HG03108 (cell line): ENCODE results near the gene CCDC121.
"Not testable (repeated sequence)": the region's sequence is repeated elsewhere in the genome, so short reads cannot be mapped to it uniquely, and the experiment has no call there.

Source experiments
- ATAC-seq: cut with Tn5 transposase; IDR thresholded peaks from one replicate; pipeline ENCODE4 v1.9.1; 2021; ENCODE audit warnings: moderate library complexity; ENCODE audit not compliant: unreplicated experiment

Gene CCDC121

DNA sequence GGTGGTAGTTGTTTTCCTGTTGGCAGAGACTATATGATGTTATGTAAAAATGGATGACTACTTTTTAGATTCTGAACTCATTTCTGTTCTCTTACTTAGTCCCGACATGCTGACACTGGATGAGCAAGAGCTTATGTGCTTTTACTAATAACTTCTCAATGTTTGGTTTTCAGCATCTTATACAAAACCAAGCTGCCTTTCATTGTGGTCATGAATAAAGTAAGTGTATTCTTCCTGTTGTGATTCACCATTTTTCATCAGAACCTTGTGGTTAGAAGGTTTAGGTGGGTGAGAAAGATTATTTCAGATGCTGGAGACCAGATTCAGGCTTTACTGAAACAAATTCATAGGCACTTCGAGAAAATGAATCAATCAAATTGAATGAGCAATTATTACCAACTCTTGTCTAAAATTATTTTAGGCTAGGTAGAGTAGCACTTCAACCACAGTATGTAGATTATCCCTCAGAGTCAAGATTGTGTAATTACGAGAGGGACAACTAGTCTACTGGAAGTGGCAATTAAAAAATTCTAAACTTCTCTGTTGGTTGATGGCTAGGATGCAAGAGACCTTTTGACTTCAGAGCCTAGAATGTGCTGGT, 9.3 kb upstream of the CCDC121 start:
- no peak for ATAC-seq

DNA sequence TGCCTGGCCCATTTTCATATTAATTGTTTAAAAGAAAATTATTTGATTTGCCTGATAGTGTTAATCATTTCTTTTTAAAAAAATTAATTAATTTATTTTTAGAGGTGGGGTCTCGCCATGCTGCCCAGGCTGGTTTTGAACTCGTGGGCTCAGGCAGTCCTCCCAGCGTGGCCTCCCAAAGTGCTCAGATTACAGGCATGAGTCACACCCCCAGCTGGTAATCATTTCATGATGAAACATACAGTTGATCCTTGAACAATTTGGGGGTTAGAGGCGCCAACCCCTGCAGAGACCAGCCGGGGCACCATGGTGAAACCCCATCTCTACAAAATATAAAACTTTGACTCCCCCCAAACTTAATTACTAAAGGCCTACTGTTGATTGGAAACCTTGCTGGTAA, 8.0 kb upstream of the CCDC121 start:
- ATAC-seq = no peak

DNA sequence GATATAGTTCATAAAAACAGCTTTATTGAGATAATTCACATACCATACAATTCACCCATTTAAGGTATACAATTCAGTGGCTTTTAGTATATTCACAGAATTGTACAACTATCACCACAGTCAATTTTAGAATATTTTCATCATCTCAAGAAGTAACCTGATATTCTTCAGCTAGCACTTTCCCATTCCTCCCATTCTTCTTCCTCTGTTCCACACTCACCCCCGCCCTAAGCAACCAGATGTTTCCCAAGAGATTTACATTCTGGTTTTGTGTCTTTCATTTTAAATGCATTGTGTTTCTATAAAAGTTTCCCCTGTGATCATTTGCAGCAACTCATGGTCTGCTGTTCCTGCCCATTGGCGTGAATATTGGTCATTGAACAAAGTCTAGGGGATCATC, 5.5 kb upstream of the CCDC121 start:
- ATAC-seq = no peak

DNA sequence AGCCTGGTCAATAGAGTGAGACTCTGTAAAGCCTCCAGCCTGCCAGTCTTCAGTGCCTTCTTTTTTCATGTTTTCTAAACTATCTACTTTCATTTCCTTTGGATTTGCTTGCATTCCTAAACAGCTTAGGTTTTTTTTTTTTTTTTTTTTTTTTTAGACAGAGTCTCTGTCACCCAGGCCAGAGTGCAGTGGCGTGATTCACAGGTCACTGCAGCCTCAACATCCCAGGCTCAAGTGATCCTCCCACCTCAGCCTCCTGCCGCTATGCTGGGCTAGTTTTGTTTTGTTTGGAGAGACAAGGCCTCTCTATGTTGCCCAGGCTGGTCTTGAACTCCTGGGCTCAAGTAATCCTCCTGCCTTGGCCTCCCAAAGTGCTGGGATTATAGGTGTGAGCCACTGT, 1.4 kb upstream of the CCDC121 start:
- not testable (repeated sequence) for ATAC-seq

DNA sequence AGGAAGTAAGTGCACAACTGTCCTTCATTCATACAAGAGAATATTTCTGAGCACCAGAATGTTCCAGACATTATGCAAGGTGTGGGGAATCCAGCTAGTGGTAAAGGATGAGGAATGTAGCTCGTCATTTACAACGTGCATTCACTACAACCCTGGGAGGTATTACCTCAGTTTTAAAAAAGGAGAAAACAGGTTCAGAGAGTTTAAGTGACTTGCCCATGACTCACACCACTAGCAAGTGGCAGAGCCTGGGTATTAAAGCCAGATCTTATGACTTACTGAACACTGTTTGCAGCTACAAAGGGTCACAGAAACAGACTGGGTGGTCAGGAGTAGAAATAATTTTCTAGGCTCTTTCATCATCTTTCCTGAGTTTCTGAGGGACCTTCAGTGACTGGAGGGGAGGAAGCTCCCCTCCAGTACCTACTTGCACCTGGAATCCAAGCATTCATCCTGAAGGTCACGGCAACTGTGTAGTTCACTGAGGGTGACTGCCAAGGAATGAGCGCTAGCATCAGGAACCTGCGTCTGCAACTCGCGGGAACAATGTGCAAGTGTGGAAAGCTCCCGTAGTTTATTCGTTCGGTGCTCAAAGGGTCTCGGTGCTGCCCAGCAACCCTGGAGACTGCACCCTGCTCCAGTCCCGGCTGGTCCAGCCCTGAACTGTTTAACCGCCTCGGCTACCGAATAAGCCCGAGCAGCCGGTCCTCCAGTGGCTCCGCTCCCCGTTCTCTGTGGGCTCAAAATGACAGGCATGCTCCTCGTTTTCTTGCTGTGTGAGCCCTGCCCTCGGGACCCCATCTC, 647 bp downstream of the CCDC121 start:
- no peak for ATAC-seq

DNA sequence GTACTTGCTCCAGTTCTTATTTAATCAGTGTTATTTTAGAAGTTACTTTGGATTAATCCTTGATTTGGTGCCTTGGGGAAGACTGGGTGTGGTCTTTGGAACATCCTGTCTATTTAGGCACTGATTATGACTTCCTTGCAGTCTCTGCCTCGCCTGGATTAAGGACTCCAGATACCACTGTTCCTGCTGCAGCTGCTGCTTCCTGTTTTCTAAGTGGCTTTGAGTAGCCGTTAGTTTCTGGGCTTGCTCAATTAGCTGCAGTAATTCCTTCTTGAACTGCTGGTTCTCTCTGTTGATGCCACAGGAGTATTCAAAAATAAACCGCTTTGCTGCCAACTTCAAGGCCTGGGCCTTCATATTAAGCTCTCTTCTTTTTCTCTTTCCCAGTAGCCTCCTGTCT, 1.9 kb downstream of the CCDC121 start:
- ATAC-seq = not testable (repeated sequence)

DNA sequence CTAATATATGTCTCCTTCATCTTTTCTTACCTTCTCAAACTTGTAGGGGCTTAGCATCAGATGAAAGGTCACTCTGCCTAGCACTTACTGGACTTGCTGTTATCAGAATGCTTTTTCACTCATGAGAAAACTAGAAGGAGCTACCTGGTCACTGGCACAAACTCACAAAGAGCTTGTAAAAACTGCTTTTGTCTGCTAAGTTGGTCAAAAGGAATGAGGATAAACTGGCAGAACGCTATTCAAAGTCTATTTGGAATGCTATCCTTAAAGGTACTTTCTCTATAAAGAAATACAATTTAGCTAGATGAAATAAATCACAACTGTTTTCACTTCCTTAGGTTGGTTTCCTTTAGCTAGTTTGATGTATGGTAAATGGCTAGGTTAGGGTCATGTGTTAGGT, 2.5 kb downstream of the CCDC121 start:
- ATAC-seq = not testable (repeated sequence)

DNA sequence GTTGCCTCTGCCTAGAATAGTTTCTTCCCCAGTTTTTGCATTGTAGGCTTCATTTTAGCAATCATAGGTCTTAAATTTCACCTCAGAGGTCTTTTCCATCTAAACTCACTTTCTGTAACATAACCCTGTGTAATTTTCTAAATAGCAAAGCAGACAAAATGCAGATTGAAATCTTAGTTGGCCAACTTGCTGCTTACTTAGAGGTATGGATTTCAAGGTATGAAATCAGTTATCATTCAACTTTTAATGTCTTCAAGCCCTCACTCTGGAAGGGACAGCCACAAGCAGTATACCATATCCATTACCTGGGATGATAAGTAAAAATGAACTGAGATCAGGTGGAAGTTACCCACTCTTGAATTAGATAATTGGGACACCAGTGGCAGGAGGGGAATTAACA, 3.9 kb downstream of the CCDC121 start:
- no peak for ATAC-seq

DNA sequence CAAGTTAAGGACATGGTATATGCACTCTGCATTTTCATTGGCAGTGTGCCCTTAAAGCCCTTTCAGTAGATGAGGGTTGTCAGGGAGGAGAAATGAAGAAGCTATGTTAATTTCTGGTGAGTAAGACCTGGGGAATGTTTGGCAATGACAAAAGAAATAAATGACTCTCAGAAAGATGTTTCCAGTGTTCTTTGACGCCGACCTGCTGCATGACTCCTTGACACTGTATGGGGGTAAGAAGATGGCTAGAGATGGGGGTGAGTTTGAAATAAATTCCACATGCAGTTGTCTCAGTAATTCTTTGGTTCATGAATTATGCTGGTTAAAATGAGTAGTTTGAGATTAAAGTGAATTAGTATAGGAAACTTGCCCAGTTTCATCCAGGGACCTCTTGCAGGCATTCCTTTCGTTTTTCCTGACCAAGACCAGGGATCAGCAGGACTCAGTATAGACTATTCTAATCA, 5.9 kb downstream of the CCDC121 start:
- ATAC-seq = no peak

DNA sequence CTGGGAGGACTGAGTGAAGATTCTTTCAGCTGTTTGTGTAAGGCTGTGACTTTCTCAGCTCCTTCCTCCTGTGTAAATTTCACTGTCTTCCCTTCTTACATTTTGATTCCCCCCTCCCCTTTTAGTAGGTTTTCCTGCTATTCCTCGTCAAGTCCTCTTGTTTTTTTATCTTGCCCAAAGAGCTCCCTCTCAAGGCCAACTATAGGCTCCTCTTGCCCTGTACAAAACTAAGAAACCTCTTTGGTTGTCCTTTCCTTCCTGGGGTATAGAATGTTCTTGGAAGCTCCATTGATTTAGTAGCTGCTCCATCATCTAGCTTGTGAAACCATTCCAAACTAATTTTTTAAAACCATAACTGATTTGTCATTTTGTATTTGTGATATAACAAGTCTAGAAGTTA, 7.3 kb downstream of the CCDC121 start:
- ATAC-seq = no peak

DNA sequence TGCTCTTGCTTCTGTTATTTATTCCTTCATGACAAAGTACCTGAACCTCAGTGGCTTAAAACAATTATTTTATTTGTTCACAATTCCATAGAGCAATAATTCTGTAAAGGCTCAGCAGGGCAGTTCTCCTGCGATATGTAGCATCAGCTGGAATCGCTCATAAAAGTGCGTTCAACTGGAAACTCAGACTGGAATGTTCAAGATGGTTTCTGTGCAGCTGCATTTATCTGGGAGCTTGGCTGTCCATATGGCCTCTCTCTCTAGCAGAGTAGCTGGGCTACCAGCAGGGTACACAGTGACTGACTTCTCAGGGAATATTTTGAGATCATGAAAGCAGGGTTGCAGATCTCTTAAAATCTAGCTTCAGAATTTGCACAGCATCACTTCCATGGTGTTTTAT, 13.5 kb downstream of the CCDC121 start:
- no peak for ATAC-seq

DNA sequence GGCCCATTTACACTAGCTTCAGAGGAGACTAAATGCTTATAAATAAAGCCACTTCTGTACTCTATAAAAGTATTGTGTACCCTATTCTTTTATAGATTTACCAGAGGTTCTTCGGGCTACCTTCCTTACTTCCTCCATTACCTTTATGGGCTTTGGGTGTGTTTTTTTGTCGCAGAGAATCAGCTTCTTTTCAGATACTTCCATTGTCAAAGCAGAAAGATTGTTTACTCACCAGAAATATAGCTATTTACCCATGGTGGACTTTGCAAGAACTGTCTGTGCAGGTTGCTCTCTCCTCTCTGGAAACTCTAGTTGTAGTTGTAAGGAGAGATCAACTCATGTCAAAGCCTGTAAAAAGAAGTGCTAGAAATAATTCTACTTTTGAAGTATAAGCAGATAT, 14.8 kb downstream of the CCDC121 start:
- ATAC-seq = no peak

DNA sequence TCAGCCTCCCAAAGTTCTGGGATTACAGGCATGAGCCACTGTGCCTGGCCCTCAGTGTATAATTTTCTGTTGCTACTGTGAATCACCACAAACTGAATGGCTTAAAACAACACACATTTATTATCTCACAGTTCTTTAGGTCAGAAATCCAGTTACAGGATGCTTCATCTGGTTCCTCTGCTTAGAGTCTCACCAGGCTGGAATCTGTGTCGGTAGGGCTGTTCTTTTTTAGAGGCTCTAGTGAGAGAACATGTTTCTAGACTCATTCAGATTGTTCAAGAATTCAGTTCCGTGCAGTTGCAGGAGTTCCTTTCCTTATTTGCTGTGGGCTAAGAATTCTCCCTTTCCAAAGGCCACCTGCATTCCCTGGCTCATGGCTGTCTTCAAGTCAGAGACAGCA, 22.2 kb downstream of the CCDC121 start:
- no peak for ATAC-seq

DNA sequence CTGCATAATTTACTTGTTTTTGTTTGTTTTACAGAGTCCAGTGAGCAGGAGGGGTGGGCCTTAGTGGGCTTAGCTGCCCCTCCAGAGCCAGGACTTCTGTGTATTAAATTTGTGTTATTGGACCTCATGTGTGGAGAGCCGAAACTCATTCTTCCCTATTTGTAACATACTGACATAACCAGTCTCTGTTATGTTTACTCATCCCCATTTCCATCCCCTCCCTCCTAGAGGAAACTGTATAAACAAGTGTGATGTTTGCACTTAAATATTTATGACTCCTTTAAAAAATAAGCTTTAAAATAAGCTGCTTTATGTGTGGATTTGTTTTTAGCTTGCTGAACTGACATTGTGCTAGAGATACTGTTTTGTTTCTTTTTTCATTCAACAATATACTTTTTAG, 32.2 kb downstream of the CCDC121 start:
- ATAC-seq = no peak

DNA sequence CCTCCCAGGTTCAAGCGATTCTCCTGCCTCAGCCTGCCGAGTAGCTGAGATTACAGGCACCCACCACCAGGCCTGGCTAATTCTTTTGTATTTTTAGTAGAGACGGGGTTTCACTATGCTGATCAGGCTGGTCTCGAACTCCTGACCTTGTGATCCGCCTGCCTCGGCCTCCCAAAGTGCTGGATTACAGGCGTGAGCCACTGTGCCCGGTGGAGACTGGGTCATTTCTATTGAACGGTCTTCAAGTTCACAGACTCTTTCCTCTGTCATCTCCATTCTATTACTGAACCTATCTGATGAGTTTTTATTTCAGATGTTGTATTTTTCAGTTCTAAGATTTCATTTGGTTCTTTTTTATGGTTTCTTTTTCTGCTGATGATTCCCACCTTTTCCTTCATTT, 33.4 kb downstream of the CCDC121 start:
- not testable (repeated sequence) for ATAC-seq

DNA sequence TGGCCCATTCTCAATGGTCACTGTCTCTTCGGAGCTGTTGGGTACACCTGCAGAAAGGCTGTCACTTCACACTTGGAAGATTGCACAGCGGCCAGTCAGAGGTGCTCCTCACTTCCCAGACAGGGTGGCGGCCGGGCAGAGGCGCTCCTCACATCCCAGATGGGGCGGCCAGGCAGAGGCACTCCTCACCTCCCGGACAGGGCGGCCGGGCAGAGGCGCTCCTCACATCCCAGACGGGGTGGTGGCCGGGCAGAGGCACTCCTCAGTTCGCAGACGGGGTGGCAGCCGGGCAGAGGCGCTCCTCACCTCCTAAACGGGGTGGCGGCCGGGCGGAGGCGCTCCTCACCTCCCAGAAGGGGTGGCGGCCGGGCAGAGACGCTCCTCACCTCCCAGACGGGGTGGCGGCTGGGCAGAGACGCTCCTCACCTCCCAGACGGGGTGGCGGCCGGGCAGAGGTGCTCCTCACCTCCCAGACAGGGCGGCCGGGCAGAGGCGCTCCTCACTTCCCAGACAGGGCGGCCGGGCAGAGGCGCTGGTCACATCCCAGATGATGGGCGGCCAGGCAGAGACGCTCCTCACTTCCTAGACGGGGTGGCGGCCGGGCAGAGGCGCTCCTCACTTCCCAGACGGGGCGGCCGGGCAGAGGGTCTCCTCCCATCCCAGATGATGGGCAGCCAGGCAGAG, 34.6 kb downstream of the CCDC121 start:
- not testable (repeated sequence) for ATAC-seq

DNA sequence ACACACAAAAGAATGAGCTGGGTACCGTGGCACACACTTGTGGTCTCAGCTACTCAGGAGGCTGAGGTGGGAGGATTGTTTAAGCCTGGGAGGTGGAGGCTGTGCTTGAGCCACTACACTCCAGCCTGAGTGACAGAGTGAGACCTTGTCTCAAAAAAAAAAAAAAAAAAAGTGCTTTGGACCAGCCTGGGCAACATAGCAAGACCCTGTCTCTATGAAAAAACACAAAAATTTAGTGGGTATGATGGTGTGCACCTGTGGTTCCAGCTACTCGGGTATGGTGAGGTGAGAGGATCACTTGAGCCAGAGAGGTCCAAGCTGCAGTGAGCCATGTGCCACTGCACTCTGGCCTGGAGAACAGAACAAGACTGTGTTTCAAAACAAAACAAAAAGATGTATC, 35.6 kb downstream of the CCDC121 start:
- ATAC-seq = no peak

DNA sequence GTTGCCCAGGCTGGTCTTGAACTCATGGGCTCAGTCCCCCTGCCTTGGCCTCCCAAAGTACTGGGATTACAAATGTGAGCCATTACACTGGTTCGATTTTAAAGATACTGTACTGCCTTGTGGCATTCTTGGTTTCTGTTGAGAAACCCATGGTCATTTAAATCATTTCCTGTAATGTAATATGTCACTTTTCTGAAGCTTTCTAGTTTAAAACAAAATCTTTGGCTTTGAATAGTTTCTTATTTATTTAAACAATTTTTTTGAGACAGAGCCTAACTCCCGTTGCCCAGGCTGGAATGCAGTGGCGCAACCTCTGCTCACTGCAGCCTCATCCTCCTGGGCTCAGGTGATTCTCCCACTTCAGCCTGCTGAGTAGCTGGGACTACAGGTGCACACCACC, 37.1 kb downstream of the CCDC121 start:
- ATAC-seq = no peak

DNA sequence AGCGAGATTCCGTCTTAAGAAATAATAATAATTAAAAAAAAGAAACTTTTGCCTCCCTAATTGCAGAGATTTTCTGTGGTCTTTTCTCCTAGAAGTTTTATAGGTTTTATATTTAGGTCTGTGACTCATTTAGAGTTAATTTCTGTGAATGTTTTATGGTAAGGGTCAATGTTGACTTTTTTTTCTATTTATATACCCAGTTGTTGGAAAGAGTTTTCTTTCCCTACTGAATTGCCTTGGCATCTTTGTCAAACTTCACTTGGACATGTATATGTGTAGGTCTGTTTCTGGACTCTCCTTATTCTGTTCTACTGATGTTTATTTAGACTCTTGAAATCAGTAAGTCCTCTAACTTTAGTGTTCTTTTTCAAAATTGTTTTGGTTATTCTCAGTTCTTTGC, 40.5 kb downstream of the CCDC121 start:
- no peak for ATAC-seq

DNA sequence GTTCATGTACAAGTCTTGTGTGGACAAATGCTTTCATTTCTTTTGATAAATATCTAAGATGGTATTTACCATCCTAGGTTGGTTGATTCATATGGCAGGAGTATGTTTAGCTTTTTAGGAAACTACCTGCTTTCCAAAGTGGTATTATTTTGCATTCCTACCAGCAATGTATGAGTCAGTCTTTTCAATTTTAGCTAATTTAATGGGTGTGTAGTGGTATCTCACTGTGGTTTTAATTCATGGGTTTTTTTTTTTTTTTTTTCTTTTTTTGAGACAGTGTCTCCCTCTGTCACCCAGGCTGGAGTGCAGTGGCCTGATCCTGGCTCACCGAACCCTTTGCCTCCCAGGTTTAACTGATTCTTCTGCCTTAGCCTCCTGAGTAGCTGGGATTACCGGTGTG, 41.8 kb downstream of the CCDC121 start:
- no peak for ATAC-seq

DNA sequence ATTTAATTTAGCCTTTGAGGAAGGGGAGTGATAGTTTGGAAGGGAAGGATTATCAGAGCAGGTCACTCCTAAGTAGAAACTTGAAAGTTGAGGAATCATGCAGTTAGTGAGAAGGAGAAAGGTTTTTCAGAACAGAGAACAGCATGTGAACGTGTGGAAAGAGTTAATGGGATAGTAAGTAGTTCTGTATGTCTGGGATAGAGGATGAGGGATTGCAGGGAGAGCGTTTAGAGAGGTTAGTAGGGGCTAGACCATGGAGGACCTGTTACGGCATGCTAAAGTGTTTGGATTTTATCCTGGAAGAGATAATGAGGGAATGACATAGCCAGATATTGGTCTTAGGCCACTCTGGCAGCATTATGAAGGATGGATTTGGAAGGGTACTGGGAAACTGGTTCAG, 44.2 kb downstream of the CCDC121 start:
- no peak for ATAC-seq

DNA sequence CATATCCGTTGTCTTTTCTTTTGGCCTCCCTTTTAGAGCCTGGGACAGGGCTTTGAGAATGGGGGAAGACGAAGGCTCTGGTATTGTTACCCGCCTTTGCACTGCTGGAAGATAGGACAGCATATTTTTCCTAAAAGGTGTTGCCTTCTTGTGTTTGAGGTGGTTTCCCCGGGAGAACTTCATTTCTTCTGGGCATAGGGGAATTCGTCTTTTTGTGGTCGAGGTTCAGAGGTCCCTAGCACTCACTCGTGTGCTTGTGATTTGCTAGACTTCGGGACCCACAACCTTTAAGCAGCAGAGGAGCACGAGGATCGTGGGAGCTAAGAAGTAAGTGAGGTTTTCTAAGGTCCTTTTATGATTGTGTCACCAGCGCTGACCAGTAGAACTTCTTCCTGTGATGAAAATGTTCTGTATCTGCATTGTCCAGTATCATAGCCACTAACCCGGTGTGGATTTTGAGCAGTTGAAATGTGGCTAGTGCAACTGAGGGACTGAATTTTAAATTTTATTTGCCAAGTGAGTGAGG, 45.4 kb downstream of the CCDC121 start:
- no peak for ATAC-seq
